HUES48 (cell line): Measurements from ENCODE around the gene USP1.

ENCODE experiments used
- H3K27ac ChIP-seq: one replicate; pipeline ENCODE4 v1.7.0; 2013; ENCODE audit warnings: low read depth, low read length, inconsistent platforms
- H3K27me3 ChIP-seq: 2 replicates; pipeline ENCODE4 v1.6.1; 2013; ENCODE audit warnings: mild to moderate bottlenecking, low read length; ENCODE audit not compliant: control insufficient read depth, insufficient read depth
- H3K36me3 ChIP-seq: 2 replicates; pipeline ENCODE4 v1.6.1; 2013; ENCODE audit warnings: low read length; ENCODE audit not compliant: control insufficient read depth, insufficient read depth
- H3K4me1 ChIP-seq: 2 replicates; pipeline ENCODE4 v1.6.1; 2013; ENCODE audit warnings: mild to moderate bottlenecking, low read length; ENCODE audit not compliant: control insufficient read depth, insufficient read depth
- H3K4me3 ChIP-seq: 2 replicates; pipeline ENCODE4 v1.5.1; 2013; ENCODE audit warnings: mild to moderate bottlenecking, low read depth, low read length
- H3K9ac ChIP-seq: 2 replicates; pipeline ENCODE4 v1.6.1; 2013; ENCODE audit warnings: mild to moderate bottlenecking, low read depth, low read length, moderate library complexity
- H3K9me3 ChIP-seq: 2 replicates; pipeline ENCODE4 v1.6.1; 2013; ENCODE audit warnings: low read length; ENCODE audit not compliant: control insufficient read depth, insufficient read depth

USP1 gene, protein sequence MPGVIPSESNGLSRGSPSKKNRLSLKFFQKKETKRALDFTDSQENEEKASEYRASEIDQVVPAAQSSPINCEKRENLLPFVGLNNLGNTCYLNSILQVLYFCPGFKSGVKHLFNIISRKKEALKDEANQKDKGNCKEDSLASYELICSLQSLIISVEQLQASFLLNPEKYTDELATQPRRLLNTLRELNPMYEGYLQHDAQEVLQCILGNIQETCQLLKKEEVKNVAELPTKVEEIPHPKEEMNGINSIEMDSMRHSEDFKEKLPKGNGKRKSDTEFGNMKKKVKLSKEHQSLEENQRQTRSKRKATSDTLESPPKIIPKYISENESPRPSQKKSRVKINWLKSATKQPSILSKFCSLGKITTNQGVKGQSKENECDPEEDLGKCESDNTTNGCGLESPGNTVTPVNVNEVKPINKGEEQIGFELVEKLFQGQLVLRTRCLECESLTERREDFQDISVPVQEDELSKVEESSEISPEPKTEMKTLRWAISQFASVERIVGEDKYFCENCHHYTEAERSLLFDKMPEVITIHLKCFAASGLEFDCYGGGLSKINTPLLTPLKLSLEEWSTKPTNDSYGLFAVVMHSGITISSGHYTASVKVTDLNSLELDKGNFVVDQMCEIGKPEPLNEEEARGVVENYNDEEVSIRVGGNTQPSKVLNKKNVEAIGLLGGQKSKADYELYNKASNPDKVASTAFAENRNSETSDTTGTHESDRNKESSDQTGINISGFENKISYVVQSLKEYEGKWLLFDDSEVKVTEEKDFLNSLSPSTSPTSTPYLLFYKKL

DNA sequence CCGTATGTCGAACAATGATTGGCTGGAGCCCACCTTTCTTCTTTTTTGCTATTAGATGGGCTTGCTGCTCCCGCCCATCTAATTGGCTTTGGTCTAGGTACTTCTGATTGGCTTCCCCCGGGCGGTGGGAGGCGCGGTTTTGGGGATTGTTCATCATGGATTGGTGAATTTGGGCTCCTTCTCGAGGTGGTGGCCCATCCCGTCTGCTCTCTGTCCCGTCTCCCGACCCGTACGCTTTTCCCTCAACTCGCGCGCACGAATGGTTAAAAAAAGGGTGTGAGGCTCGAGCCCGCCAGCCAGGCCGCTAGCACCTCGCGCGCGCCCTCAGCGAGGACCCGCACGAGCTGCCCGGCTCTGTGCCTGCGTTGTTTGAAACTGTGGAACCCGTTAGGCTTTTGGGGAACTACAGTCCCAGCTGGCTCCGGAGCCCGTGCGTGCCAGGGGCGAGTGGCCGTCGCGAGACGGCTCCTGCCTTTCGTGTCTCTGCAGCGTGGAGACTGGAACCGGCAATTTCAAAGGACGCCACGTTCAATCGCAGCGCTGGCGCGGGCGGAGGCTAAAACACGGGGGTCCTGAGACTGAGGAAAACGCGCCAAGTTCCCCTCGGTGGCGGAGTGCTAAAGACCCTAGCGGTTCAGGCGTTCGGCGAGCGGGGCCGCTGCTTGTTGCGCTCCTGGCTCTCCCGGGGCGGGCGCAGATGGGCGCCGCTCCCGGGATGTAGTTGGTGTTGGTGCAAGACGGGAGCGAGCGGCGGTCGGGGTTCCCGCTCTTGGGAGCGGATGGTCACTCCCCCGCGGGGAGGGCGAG, at the start of gene USP1:
Gene USP1 (plus strand): TSS at position 584 of the 807 bp plus-strand sequence. CDS start 2,819 bp downstream, outside the sequence.
- Histone ChIP-seq H3K36me3 (peaks cover 20% of the 10 kb centered on the region), H3K4me1 (peaks cover 10% of the 10 kb centered on the region), H3K4me3 (peak within 1 kb of the TSS; percentile 98), H3K27me3 (no peaks in the 10 kb centered on the region), H3K27ac (peak within 1 kb of the TSS; percentile 100), H3K9ac (peak within 1 kb of the TSS; percentile 100), H3K9me3 (no peaks in the 10 kb centered on the region)

DNA sequence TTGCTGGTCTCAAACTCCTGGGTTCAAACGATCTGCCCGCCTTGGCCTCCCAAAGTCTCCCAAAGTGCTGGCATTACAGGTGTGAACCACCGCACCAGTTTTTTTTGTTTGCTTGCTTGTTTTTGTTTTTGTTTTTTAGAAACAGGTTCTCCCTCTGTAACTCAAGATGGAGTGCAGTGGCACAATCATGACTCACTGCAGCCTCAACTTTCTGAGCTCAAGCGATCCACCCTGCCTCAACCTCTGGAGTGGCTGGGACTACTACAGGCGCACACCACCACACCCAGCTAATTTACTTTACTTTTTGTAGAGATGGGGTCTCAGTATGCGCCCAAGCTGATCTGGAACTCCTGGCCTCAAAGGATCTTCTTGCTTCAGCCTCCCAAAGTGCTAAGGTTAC, 47.3 kb upstream of the USP1 start:
- H3K36me3 ChIP-seq, result no peaks in the 10 kb centered on the region
- no peaks in the 10 kb centered on the region for H3K9me3 ChIP-seq
- H3K4me3 ChIP-seq, result no peak overlapping the region
- H3K27ac ChIP-seq, result no peak overlapping the region
- H3K27me3 ChIP-seq, result no peaks in the 10 kb centered on the region
- no peak overlapping the region for H3K9ac ChIP-seq
- no peaks in the 10 kb centered on the region for H3K4me1 ChIP-seq

DNA sequence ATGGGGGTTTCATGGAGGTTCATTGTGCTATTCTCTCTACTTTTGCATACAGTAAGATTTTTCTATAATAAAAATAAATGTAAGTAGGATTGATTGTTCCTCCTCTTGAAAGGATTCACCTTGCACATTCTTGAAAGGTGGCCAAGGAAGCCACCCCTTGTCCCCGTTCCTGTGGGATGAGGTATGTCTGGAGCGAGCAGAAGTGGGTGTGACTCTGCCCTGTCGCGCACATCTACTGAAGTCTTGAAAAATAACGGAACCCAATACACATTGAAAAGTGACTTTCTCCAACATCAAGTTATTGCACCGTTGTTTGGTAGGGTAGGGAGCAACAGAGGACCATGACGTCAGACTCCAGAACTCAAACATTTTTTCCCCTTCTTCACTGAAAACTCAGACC, 46.8 kb upstream of the USP1 start:
- Histone ChIP-seq H3K36me3 (no peaks in the 10 kb centered on the region), H3K27me3 (no peaks in the 10 kb centered on the region), H3K27ac (no peak overlapping the region), H3K4me3 (no peak overlapping the region), H3K4me1 (no peaks in the 10 kb centered on the region), H3K9ac (no peak overlapping the region), H3K9me3 (no peaks in the 10 kb centered on the region)

DNA sequence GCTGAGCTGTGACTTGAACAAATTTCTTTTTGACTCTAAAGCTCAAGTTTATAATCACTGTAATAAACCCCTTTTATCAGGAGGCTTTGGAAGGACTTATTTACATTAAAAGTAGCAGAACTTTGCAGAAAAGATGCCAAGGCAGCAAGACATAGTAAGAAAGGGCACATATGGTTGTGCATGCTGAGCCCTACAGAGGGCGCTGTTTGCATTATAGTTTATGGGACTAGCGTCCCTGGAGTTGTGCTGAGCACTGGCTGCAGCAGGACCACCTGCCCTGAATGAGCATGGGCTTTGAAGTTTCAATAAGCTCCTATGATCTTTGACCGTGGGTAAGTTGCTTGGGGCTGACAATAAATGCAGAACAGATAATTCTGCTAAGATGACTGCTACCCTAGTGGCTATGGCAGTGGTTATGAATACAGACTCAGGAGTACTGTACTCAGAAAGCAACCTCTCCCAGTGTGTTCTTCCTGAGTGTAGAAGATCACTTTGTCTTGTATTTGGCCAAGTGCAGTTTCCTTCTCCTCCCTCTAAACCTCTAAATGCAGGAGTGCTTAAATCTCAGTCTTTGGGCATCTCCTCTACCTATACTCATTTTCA, 45.4 kb upstream of the USP1 start:
- Histone ChIP-seq H3K9me3 (no peaks in the 10 kb centered on the region), H3K36me3 (no peaks in the 10 kb centered on the region), H3K27ac (no peak overlapping the region), H3K4me1 (no peaks in the 10 kb centered on the region), H3K27me3 (no peaks in the 10 kb centered on the region), H3K4me3 (no peak overlapping the region), H3K9ac (no peak overlapping the region)

DNA sequence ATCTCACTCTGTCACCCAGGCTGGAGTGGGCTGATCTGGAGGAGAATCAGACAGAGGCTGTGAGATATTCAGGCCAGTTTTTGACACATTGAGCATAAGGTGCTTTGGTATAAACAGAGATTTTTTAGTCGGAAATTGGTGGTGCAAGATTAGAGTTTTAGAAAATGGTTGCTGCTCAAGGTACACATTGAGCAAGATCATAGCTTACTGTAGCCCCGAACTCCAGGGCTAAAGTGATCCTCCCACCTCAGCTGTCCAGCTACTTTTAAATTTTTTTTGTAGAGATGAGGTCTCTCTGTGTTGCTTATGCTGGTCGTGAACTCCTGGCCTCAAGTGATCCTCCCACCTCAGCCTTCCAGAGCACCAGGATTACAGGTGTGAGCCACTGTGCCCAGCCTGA, 43.9 kb upstream of the USP1 start:
- Histone ChIP-seq H3K27ac (no peak overlapping the region), H3K9ac (no peak overlapping the region), H3K36me3 (no peaks in the 10 kb centered on the region), H3K9me3 (no peaks in the 10 kb centered on the region), H3K4me1 (0 out of 2 replicates have a peak, but pooled peaks cover 3% of the 10 kb centered on the region), H3K4me3 (no peak overlapping the region), H3K27me3 (no peaks in the 10 kb centered on the region)

DNA sequence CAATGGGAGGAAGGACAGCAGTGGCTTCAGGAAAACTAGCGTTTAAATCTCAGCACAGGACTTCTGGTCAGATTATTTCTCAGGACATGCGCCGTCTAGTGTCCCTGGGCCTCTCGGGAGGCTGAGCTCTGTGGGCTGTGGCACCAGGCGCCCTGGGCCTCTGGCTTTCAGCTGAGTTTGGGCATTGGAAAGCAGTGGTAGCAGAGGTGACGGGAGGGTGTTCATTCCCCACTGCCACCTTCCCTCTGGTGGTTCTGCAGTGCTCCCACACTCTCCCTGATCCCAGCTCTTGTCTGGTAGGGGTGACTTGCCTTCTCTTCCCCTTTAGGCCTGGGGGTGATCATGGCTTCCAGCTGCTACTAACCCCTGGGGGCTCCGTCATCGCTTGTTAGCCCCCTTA, 42.2 kb upstream of the USP1 start:
- Histone ChIP-seq H3K9me3 (no peaks in the 10 kb centered on the region), H3K4me3 (no peak overlapping the region), H3K27me3 (no peaks in the 10 kb centered on the region), H3K27ac (no peak overlapping the region), H3K4me1 (0 out of 2 replicates have a peak, but pooled peaks cover 3% of the 10 kb centered on the region), H3K36me3 (no peaks in the 10 kb centered on the region), H3K9ac (no peak overlapping the region)

DNA sequence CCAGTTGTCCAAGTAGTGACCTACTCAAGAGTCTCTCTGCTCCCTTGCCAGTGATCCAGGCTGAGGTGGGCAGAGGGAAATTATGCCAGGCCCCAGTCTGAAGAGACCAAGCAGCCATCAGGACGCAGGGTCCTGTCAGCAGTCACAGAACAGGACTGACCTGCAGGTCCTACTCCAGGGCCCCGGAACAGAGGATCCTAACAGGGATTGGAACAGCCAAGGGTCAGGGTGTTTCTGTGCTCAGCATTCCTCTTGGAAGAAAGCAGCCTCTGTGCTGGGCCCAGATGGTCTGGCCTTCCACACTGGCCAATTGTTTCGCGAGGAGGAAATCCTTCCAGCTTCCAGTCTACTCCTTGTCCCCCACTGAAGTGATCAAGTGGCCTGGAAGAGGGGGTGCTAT, 41.6 kb upstream of the USP1 start:
- Histone ChIP-seq H3K9me3 (no peaks in the 10 kb centered on the region), H3K4me1 (0 out of 2 replicates have a peak, but pooled peaks cover 3% of the 10 kb centered on the region)

DNA sequence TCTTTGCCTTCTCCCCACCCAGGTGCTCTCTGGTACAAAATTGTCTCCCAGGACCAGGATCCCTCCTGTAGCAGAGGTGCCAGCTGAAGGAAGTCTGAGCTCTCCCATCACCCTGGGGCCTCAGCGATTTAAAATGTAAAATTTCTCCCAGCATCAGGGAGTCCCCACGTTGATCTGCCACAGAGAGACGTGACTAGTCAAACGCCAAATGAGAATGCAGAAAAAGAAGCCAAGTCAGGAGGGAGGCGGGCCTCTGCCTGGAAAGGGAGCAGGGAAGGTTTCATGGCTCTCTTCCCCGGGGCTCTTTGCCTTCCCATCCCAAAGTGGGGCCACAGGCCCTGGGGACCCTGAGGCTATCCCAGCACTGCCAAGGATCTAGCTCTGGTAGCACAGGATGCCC, 40.0 kb upstream of the USP1 start:
- no peak overlapping the region for H3K27ac ChIP-seq
- no peak overlapping the region for H3K4me3 ChIP-seq
- no peak overlapping the region for H3K9ac ChIP-seq
- no peaks in the 10 kb centered on the region for H3K27me3 ChIP-seq
- no peaks in the 10 kb centered on the region for H3K36me3 ChIP-seq
- peaks cover 17% of the 10 kb centered on the region for H3K4me1 ChIP-seq
- no peaks in the 10 kb centered on the region for H3K9me3 ChIP-seq

More for the DNA sequence above, 41.6 kb upstream of the USP1 start:
- H3K4me3 ChIP-seq, result no peak overlapping the region
- no peak overlapping the region for H3K9ac ChIP-seq
- H3K27me3 ChIP-seq, result no peaks in the 10 kb centered on the region
- no peak overlapping the region for H3K27ac ChIP-seq
- H3K36me3 ChIP-seq, result no peaks in the 10 kb centered on the region

DNA sequence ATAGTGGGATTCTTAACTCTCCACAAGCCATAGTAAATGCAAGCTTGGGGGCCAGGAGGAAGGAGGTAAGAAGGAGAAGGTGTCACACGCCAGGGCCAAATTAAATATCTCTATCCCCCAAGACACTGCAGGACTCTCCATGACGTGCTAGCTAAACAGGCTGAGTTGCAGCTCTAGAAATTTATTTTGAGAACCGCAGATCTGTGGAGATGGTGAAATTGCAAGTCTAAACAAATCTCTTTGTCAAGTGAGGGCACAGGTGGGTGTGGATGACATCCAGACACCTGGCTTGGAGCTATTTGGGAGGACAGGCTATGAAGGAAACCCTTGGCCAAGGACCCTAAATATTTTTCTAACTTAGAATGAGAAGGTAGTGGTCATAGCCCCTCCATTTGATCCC, 39.5 kb upstream of the USP1 start:
- Histone ChIP-seq H3K27me3 (no peaks in the 10 kb centered on the region), H3K4me1 (peaks cover 18% of the 10 kb centered on the region), H3K27ac (no peak overlapping the region), H3K4me3 (no peak overlapping the region), H3K9ac (no peak overlapping the region), H3K36me3 (no peaks in the 10 kb centered on the region), H3K9me3 (no peaks in the 10 kb centered on the region)

DNA sequence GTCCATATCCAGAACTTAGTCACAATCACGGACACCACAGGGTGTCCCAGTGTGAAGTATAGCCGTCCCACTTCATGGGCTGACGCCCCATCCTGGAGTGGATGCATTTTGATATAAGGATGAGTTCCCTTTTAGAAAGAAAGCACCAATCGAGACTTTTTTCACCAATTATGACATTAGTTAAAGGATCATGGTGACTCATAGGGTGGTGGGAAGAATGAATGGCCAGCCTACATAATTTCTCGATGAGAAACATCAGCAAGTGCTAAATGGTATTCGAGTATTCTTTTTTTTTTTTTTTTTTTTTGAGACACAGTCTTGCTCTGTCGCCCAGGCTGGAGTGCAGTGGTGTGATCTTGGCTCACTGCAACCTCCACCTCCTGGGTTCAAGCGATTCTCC, 38.5 kb upstream of the USP1 start:
- Histone ChIP-seq H3K9me3 (no peaks in the 10 kb centered on the region), H3K4me1 (peaks cover 18% of the 10 kb centered on the region), H3K9ac (no peak overlapping the region), H3K4me3 (no peak overlapping the region), H3K36me3 (no peaks in the 10 kb centered on the region), H3K27me3 (no peaks in the 10 kb centered on the region), H3K27ac (no peak overlapping the region)
